Stimulated activated CD4-positive, alpha-beta T cell treated with anti-CD3 and anti-CD28 coated beads, Interleukin-15, amount 100 ng/mL, for 1 hour (primary cell): ENCODE results near the gene UBXN7.
"Not testable (repeated sequence)": the region's sequence is repeated elsewhere in the genome, so short reads cannot be mapped to it uniquely, and the experiment has no call there.

Experiments
- DNase-seq, 2 donors: peaks; one replicate each; pipeline ENCODE4 v3.0.0-alpha.2; 2020; ENCODE audit warnings: low read depth in 1 of 2, low spot score in 1 of 2

The UBXN7 gene

DNA sequence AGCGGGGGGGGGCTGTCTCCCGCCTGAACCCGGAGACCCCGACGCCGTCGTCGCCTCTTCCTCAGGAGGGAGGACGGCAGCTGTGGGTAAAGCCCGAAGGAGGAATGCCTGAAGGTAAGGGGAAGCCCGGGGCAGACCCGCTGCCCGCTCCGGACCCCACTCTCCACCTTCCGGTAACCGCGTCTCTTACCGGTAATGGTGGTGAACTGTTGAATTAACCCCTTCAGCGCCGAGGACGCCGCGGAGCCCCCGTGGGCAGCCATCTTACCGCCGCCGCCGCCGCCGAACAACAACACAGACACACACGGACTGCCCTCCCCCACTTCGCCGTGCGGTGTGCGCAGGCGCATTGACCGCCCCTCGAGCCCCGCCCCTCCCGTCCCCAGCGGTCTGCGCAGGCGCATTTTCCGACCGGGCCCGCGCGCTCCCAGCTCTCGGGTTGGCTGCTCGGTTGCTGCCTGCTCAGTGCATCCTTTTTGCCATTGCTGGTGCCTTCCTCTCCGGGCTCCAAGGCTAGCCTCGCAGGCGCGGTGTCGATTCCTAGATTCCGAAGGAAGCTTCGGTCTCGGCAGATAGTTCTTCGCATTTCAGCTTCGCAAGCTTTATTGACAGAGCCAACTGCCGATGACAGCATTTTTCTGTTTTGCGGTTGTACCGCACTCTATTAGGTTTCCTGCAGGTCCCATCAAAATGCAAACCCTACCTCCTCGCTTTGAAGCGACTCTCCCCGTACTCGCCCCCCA lies at the start of gene UBXN7:
UBXN7 (minus strand) TSS at position 291 of the 743 bp plus-strand sequence; CDS start at position 263, 28 bp downstream.
- DNase-seq = peak; percentile 97 to 98

- no peak for DNase-seq
These were observed 45.5 kb upstream of the UBXN7 start for GRCh38 chr3:196477678-196478077.

DNA sequence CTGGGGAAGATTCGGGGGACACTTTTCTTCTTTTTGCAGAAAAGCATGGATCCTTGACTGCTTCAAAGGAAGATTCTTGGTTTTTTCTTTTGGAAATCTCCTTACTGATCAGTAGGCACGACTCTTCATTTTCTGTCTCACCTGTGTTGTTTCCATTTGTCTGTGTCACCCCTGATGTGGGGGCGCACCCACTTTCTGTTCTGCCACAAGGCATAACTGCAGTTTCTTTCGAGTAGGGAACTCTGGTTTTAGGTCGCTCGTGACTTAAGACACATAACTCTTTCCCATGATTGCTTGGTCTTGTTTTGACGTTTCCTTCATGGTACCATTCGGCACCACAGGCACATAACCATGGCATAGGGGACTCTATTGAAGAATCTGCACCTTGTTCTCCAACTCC lies 40.1 kb upstream of the UBXN7 start:
- DNase-seq = no peak

- no peak for DNase-seq
These were observed 39.3 kb upstream of the UBXN7 start for GRCh38 chr3:196471551-196471950.

GRCh38 chr3:196470182-196470581 lies 38.0 kb upstream of the UBXN7 start:
- not testable (repeated sequence) for DNase-seq

DNA sequence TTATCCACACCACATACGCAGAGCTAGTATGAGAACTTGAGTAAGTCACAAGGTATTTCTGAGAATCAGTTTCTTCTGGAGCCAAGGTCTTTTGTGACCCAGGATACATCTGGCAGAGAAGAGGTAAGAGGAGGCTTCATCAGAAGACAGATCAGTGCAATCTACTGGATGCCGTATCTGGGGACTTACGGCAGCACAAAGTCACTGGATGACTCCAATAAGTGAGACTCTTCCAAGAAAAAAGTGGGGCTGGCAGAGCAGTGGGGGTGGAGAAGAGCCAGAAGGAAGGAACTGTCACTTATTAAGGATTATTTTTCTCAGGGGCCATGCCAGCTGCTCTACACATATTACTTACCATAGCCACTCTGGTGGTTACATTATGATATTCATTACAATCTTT lies 31.6 kb upstream of the UBXN7 start:
- no peak for DNase-seq

DNA sequence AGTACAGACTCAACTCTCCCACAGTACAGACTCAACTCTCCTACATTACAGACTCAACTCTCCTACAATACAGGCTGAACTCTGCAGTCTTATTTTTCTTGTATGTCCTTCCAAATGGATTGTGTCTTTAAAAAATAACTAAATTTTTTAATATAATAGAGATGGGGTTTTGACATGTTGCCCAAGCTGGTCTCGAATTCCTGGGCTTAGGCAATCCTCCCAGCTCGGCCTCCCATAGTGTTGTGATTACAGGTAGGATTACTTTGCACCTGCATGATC lies 31.2 kb upstream of the UBXN7 start:
- no peak for DNase-seq

GRCh38 chr3:196462680-196463477 lies 30.7 kb upstream of the UBXN7 start:
- DNase-seq = not testable (repeated sequence)

GRCh38 chr3:196458063-196458462 lies 25.8 kb upstream of the UBXN7 start:
- no peak for DNase-seq

GRCh38 chr3:196457470-196457869 lies 25.2 kb upstream of the UBXN7 start:
- not testable (repeated sequence) for DNase-seq

- DNase-seq = no peak
These were observed 22.7 kb upstream of the UBXN7 start for GRCh38 chr3:196454935-196455334.

GRCh38 chr3:196445391-196445790 lies 13.2 kb upstream of the UBXN7 start:
- not testable (repeated sequence) for DNase-seq

DNA sequence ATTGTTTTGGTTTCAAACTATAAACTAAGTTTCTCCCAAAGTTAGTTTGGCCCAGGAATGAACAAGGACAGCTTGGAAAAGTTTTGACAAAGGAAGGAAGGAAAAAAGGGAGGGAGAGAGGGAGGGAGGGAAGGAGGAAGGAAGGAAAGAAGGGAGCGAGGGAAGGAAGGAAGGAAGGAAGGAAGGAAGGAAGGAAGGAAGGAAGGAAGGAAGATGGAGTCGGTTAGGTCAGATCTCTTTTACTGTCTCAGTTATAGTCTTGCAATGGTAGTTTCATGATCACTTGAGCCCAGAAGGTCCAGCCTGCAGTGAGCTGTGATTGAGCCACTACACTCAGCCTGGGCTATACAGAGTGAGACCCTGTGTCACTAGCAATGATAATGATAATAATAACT lies 12.3 kb upstream of the UBXN7 start:
- no peak for DNase-seq

DNA sequence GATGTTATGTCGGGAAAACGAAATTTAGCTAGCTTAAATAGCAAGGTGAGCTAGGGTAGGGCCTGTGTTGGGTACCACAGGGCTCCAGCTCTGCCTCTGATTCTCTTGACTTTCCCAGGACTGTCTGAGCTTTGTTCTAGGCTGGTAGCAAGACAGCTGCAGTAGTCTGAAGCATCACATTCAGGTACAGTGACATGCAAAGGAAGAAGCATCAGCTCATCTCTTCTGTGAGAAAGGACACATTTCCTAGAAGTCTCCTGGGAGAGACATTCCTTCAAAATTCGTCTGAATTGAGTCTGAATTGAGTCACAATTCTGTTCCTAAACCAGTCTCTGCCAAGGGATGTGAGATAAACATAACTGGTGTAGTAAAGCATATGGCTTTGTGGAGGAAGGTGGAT lies 8.5 kb upstream of the UBXN7 start:
- no peak for DNase-seq

GRCh38 chr3:196440041-196440537 lies 7.9 kb upstream of the UBXN7 start:
- DNase-seq = no peak

GRCh38 chr3:196431181-196432136 lies 768 bp downstream of the UBXN7 start:
- DNase-seq = peak; percentile 3 to 18

- DNase-seq = no peak
These were observed 4.2 kb downstream of the UBXN7 start for GRCh38 chr3:196428041-196428440.

GRCh38 chr3:196424421-196424820 lies 7.8 kb downstream of the UBXN7 start:
- not testable (repeated sequence) for DNase-seq

GRCh38 chr3:196423044-196423781 lies 9.0 kb downstream of the UBXN7 start:
- no peak for DNase-seq

DNA sequence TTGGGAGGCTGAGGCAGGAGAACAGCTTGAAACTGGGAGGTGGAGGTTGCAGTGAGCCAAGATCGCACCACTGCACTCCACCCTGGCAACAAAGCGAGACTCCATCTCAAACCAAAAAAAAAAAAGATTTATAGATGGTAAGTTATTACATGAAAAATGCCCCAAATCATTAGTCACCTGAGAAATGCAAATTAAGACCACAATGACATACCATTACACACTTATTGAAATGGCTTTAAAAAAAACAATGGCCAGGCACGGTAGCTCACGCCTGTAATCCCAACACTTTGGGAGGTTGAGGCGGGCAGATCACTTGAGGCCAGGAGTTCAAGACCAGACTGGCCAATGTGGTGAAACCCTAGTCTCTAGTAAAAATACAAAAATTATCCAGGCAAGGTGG lies 10.6 kb downstream of the UBXN7 start:
- DNase-seq = not testable (repeated sequence)

GRCh38 chr3:196419386-196419785 lies 12.8 kb downstream of the UBXN7 start:
- DNase-seq = no peak
